GM19452 (cell line): ENCODE data around the gene HPS3.
A peak's percentile ranks its signal among the peaks of the same experiment; 100 is the strongest.
"Not testable (repeated sequence)": the region's sequence is repeated elsewhere in the genome, so short reads cannot be mapped to it uniquely, and the experiment has no call there.

Source experiments
- ATAC-seq: cut with Tn5 transposase; IDR thresholded peaks from one replicate; pipeline ENCODE4 v1.9.1; 2021; ENCODE audit not compliant: unreplicated experiment

The HPS3 gene

DNA sequence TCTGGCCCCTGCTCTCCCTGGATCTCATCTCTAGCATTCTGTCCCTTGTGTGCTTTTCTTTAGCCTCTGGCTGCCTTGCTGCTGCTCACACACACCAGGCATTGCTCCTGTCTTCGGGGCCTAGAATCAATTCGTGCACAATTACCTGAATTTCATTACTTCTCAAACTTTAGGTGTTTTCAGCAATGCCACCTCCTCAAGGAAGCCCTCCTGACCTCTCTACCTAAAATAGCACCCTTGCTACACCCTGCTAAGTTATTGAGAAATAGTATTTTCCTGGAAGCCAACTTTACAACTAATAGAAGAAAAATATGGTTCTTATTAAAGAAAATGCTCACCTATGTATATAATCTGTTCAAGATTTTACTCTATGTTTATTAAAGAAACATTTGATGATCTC, 51.7 kb downstream of the HPS3 start:
- no peak for ATAC-seq

DNA sequence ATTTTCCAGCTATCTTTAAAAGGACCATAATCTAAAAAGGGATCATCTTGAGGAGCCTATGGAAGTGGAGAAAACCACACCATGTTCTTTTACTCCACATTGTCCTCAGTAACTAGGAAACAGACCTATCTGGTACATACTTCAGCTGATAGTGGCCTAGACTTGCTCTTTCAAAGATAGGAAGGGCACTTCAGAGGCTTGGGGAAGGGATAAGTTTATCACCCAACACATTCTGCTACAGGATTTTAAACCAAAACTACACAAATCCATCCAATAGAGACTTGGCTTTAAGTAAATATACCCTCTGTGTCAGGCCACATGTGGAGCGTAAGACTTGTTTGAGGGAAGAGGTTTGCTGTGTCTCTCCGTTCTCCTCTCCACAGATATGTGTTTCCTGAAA, 56.8 kb downstream of the HPS3 start:
- ATAC-seq: no peak

DNA sequence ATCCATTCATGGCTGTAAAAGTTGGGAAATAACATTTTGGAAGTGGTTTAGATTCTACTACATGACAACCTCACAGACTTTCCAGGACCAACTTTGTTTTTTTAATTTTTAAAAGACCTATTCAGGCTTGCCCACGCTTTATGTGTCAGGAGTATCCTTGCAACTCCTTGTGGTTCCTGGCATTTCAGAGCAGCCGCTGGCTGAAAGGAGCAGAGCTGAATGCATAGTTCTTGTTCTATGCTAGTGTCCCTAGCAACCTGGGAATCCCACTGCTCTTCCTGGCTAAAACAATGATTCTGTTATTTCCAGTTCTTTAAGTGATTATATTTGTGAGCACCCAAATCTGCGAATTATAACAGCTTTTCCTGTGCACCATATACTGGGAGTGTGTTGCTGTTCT, 57.3 kb downstream of the HPS3 start:
- ATAC-seq: no peak

DNA sequence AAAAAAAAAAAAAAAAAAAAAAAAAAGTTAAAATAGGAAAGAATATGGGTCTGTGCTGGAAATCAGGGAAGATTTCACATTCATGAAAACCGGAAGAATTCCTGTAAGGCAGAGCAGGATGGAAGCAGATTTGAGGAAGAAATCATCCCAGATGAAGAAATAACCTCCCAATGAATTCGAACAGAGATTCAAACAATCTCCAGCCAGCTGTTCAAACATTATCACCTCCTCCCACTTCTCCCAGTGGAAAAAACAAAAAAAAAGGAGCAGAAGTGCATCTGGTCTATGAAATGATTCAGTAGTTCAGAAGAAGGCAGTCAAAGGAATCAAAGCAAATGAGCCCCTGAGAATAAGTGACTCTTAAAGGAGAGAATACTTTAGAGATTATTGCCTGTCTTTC, 59.1 kb downstream of the HPS3 start:
- no peak for ATAC-seq

DNA sequence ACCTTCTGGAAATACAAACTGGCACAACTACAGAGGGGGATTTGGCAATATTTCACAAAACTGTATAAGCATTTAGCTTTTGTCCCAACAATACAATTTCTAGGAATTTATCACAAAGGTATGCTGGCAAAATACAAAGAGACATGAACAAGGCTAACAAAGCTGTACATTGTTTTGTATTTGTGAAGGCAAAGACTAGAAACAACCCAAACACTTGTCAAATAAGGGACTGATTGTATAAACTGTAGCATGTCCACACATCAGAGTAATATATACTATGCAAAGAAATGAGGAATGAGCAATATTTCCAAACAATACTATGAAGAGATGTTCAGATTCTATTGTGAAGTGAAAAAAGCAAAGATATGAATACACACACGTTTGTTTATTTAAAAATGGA, 65.8 kb downstream of the HPS3 start:
- no peak for ATAC-seq

DNA sequence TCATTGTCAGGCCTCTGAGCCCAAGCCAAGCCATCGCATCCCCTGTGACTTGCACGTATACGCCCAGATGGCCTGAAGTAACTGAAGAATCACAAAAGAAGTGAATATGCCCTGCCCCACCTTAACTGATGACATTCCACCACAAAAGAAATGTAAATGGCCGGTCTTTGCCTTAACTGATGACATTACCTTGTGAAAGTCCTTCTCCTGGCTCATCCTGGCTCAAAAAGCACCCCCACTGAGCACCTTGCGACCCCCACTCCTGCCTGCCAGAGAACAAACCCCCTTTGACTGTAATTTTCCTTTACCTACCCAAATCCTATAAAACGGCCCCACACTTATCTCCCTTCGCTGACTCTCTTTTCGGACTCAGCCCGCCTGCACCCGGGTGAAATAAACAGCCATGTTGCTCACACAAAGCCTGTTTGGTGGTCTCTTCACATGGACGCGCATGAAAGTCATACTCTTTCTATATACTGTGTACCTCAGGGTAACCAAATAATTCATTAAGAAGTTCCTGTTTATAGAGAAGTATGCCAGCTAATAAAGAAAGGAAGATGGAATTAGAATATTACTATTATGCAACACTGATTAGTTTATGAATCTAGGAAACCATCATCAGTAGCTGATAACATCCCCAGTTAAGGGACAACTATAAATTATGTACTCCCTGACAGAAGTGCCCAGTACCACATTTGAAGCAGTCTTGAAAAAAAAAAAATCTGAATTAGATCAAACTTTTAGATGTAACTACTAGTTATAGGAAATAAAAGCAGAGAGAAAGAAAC, 67.6 kb downstream of the HPS3 start:
- not testable (repeated sequence) for ATAC-seq

DNA sequence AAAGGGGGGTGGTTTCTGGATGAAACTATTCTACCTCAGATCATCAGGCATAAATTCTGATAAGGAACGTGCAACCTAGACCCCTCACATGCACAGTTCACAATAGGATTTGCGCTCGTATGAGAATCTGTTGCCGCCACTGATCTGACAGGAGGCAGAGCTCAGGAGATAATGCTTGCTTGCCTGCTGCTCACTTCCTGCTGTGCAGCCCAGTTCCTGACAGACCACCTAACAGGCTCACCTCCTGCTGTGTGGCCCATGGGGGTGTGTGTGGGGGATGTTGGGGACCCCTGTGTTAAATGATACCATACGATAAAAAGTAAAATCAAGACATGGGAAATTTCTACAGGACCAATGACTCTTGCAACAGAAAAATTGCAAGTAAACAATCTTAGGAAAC, 68.2 kb downstream of the HPS3 start:
- no peak for ATAC-seq

DNA sequence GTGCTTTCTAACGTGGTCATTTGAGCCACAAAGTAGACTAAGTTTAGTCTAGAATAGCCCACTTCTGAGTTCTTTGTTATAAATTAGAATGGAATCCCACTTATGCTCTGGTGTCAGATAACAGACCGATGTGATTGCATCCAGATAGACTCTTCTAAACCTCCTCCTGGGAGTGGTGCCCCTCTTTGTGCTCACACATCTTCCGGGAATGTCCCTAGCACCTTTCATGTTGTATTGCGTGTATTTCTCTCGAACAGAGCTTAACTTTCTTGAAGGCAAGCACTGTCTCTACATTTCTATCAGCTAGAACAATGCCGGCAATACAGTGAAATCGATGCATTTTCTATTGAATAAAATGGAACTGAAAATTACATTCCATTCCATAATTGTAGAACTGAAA, 69.2 kb downstream of the HPS3 start:
- no peak for ATAC-seq

DNA sequence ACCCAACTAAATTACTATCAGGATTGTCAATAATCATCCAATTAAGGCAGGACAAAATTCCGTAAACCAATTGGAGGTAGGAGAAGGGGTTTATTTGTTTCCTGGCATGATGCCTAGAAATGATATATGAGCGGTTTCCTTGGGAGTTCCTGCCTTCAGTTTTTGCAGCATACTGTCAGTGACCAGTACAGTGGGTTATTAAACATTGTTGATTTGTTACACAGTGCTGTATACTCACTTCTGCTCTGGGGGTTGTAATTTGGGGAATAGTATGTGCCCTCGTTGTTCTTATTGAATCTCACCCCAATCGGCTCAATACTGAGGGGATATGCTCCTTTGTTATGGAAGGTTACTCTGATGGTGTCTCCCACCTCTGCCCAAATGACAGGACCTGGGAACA, 70.0 kb downstream of the HPS3 start:
- ATAC-seq: no peak

DNA sequence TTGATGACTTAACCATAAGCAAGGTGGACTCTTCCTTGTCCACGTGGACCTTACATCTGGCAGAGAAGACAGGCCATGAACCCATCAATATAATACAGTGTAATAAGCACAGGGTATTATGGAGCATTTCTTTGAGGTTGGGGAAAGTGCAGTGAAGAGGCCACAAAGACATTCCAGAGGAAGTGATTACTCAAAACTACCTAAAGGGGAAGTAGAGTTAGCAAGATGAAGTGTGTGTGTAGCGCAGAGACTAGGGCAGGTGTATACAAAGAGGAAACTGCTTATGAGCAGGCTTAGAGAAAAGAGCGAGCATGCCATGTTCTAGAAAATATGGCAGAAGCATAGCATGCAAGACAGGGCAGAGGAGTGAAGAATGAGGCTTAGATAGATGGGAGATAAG, 74.3 kb downstream of the HPS3 start:
- ATAC-seq: peak; percentile 97

DNA sequence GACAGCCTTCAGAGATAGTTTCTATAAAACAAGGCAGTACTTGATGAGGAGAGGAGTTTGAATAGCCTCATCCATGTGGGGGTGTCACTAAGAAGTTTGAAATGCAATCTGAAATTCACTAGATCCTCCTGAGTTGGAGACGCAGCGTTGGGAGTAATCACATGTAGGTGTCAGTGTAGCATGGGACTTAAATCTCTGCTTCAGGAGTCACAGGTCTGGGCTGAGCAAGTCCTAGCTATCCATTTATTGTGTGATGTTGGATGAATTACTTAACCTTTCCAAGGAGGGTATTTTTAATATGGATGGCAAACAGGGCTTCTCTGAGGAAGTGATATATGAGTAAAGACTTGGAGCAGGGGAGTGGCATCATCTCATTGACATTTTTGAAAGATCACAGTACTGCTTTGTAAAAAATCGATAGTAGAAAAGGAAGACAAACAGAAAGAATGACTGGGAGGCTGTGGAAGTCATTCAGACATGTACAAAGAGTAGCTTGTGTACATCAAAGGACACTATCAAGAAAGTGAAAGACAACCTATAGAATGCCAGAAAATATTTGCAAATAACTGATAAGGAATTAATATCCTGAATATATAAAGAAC, 75.1 kb downstream of the HPS3 start:
- no peak for ATAC-seq

DNA sequence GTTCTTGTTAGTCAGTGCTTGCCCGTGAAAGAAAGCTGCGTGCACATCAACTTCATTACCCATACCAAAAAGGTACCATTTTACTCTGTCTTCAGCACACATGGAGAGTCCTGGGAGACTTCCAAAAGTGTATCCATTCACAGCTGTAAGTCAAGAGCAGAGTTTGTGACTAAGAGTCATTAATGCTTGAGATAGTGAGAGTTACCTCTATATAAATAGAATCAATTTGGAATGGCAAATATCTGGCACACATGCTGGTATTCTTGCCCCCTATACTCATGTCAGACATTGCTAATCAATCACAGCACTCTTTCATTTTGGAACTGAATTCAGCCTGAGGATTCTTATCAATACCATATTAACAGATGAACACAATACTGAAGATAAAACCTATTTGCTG, 78.0 kb downstream of the HPS3 start:
- no peak for ATAC-seq

DNA sequence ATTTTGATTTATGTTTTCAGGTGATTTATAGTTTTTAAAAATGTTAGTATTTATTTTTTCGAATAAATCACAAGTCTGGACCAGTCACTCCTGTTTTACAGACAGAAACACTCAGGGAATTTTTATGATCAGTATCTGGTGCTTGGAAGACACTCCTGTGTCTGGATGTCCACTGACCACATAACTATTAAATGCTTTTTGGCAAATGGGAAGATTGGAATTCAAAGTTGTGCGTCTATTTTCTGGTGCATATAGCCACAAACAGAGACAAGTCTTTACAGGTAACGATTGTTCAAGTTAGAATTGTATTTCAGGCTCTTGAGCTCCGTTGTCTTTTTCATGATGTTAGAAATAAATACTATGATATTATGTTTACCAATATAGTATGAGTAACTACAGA, 80.0 kb downstream of the HPS3 start:
- ATAC-seq: no peak

DNA sequence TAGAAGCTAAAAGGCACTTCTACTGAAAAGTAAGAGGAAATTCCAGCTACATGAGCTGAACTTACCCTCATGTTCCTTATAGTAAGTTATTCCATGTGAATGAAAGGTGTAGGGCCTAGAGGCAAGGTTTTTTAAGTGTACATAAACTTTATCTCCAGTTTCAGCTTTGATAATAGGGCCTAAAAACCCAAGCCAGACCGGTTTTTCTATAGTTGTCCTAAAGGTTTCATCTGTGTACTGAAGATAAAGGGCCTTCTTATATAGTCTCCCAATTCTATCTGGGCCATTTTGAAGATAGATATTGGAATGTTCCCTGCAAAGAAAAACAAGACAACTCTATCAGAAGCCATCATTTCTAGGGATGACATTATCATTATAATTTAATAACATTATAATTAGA, 82.9 kb downstream of the HPS3 start:
- no peak for ATAC-seq

DNA sequence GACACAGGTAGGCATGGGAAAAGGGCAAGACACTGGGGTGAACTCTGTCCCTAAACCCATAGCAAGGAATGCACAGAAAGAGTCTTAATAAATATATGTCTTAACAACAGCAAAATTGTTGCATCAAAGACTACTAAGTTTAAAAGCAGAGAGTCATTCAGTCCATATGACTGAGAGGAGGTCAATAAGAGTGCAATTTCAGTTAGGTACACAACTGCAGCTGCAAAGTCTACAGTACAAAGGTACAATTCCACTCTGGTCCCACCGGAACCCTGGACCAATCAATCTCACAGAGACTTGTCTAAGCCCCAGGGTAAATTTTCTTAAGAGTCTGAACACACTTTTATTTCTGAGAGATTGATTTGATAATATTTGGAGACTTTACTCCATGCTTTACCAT, 85.3 kb downstream of the HPS3 start:
- no peak for ATAC-seq

DNA sequence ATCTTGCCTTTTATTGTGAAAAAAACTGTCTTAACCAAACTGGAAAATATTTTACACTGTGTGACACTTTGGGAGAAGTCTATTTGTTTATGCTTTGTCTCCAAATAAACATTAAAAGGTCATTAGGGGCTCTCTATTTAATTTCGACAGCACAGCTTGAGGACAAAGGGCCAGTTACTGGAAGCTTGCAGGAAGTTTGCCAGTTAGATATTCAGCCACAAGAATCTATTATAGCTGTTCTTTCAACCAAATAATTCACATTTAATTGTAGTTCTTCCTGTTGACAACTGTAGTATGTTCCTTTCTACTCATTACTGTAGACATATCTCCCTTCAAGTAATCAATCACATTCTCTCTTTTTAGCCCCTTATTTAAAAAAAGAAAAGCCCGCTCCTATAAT, 86.1 kb downstream of the HPS3 start:
- no peak for ATAC-seq

DNA sequence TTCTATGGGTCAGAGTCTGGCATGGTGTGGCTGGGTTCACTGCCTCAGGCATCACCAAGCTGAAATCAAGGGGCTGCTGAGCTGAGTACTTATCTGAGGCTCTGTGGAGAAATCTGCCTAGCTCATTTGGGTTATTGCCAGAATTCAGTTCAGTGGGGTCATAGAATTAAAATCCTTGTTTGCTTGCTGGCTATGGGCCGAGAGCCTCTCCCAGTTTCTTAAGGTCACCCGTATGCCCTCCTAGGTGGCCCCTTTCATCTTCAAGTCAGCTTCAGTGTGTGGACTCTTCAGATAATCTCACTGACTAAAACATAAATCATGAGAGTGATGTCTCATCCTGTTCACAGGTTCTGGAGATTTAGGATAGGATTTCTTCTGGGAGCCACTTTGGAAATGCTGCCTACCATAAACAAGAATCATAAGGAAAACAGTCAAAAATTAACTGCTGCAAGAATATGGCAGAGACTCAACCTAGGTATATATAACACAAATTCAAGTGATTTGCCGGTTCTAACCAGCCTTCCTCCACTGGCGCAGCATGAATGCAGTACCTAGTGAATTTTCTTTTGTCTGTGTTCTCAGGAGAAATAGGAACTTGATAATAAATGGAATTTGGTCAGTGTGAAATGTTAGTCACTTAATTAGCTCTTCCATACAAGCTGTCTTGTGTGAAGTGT, 86.9 kb downstream of the HPS3 start:
- ATAC-seq: no peak

DNA sequence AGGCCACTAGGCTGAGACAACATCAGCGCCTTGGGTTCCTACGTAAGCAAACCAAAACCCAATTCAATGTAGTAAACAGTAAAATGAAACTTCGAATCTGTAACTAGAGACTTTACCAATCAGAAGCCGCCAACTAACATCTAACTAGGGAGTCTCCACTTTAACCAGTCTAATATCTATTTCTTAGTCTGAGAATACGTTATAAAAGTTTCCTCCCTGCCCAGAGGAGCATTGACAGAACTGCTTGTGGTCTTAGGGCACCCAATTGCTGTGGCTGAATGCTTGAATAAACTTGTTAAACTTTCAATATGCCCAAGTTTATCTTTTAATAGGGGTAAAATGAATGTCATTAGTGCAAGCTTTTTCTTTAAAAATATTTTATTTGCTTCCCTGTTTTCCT, 87.9 kb downstream of the HPS3 start:
- no peak for ATAC-seq

DNA sequence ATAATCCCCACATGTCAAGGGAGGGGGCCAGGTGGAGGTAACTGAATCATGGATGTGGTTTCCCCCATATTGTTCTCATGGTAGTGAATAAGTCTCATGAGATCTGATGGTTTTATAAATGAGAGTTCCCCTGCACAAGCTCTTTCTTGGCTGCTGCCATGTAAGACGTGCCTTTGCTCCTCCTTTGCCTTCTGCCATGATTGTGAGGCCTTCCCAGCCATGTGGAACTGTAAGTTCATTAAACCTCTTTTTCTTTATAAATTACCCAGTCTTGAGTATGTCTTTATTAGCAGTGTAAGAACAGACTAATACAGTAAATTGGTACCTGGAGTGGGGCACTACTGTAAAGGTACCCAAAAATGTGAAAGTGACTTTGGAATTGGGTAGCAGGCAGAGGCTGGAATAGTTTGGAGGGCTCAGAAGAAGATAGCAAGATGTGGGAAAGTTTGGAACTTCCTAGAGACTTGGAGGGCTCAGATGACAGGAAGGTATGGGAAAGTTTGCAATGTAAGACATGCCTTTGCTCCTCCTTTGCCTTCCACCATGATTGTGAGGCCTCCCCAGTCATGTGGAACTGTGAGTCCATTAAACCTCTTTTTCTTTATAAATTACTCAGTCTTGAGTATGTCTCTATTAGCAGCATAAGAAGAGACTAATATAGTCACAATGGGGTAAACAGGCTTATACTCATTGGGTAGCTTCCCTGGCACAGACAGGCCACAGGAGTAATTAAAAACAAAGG, 90.1 kb downstream of the HPS3 start:
- not testable (repeated sequence) for ATAC-seq

DNA sequence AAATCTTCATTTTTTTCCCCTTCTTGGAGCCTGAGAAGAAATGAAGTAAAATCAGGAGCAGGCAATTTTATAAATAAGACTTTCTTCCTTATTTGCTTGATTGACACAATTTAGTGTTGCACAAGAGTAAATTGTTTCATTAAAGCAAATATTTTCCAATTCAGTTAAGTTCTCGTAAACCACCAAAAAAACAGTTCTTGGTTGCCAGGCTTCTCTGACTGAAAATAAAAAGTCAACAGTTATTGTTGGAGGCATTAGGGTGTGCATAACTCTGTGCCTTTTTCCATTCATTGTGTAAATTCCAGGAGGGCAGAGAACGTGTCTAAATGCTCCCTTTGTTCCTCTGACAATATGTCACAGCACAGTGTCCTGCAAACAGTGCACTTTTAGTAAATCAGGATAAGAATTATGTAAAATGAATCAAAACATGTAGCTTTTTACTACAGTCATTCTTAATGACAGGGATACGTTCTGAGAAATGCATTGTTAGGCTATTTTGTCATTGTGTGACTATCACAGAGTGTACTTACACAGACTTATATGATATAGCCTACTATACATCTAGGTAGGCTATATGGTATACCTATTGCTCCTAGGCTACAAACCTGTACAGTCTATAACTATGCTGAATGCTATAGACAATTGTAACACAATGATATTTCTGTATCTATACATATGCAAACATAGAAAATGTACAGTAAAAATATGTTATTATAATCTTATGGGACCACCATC, 92.5 kb downstream of the HPS3 start, which contains the start of gene CP:
Gene CP (minus strand): TSS at position 47 of the 735 bp plus-strand sequence. CDS start 37 bp downstream, at position 10.
- no peak for ATAC-seq
